Astrocyte (in vitro differentiated cells and primary cell): Measurements from ENCODE around the gene UST. TPM values are rescaled to one million over a fixed set of nuclear protein-coding genes. Genes with fewer than 3 reads are reported as not detected.

Experiments
- DNase-seq: peaks from one replicate; pipeline ENCODE4 v3.0.0-alpha.2; 2010; ENCODE audit warnings: low read depth
- FAIRE-seq: peaks from 2 replicates; lab custom pipeline; 2011; peaks lifted over from hg19 to GRCh38; lab: Jason Lieb, UNC
- H2AFZ ChIP-seq: 2 replicates; pipeline ENCODE4 v1.6.0; 2012; ENCODE audit warnings: low read depth, low read length, inconsistent platforms
- H3K27ac ChIP-seq: 2 replicates; pipeline ENCODE4 v1.5.1; 2011; ENCODE audit warnings: low read depth, low read length, inconsistent platforms
- H3K27me3 ChIP-seq: 2 replicates; pipeline ENCODE4 v1.6.0; 2011; ENCODE audit warnings: low read length, inconsistent platforms; ENCODE audit not compliant: insufficient read depth
- H3K36me3 ChIP-seq: 2 replicates; pipeline ENCODE4 v1.5.1; 2011; ENCODE audit warnings: low read length, inconsistent platforms; ENCODE audit not compliant: insufficient read depth
- H3K4me1 ChIP-seq: 2 replicates; pipeline ENCODE4 v1.5.1; 2011; ENCODE audit warnings: low read length, inconsistent platforms; ENCODE audit not compliant: insufficient read depth
- H3K4me2 ChIP-seq: 2 replicates; pipeline ENCODE4 v1.6.0; 2012; ENCODE audit warnings: low read length, inconsistent platforms
- H3K4me3 ChIP-seq: 2 replicates; pipeline ENCODE4 v1.5.1; 2011; ENCODE audit warnings: low read depth, mild to moderate bottlenecking, low read length, inconsistent platforms; ENCODE audit not compliant: insufficient read depth
- H3K79me2 ChIP-seq: 2 replicates; pipeline ENCODE4 v1.6.0; 2012; ENCODE audit warnings: mild to moderate bottlenecking, low read length, inconsistent platforms; ENCODE audit not compliant: insufficient read depth
- H3K9ac ChIP-seq: 2 replicates; pipeline ENCODE4 v1.6.0; 2012; ENCODE audit warnings: mild to moderate bottlenecking, low read length, inconsistent platforms
- H3K9me3 ChIP-seq: 2 replicates; pipeline ENCODE4 v1.5.1; 2012; ENCODE audit warnings: low read depth, mild to moderate bottlenecking, low read length, inconsistent platforms; ENCODE audit not compliant: insufficient read depth
- H4K20me1 ChIP-seq: 2 replicates; pipeline ENCODE4 v1.6.0; 2012; ENCODE audit warnings: low read length, inconsistent platforms; ENCODE audit not compliant: insufficient read depth
- H3K27ac Mint-ChIP-seq: one replicate; pipeline ENCODE4 v1.8.0; 2021; ENCODE audit warnings: mild to moderate bottlenecking, mixed read lengths; ENCODE audit not compliant: unreplicated experiment
- H3K27me3 Mint-ChIP-seq: one replicate; pipeline ENCODE4 v1.8.0; 2021; ENCODE audit warnings: low read depth, mixed read lengths; ENCODE audit not compliant: unreplicated experiment
- H3K36me3 Mint-ChIP-seq: one replicate; pipeline ENCODE4 v1.8.0; 2021; ENCODE audit warnings: low read depth, mixed read lengths; ENCODE audit not compliant: unreplicated experiment
- H3K4me1 Mint-ChIP-seq: one replicate; pipeline ENCODE4 v1.8.0; 2021; ENCODE audit warnings: low read depth, mixed read lengths; ENCODE audit not compliant: unreplicated experiment
- H3K4me3 Mint-ChIP-seq: one replicate; pipeline ENCODE4 v1.8.0; 2021; ENCODE audit warnings: mild to moderate bottlenecking, moderate library complexity, mixed read lengths; ENCODE audit not compliant: unreplicated experiment
- H3K9me3 Mint-ChIP-seq: one replicate; pipeline ENCODE4 v1.8.0; 2021; ENCODE audit warnings: mild to moderate bottlenecking, mixed read lengths; ENCODE audit not compliant: unreplicated experiment
- EZH2 ChIP-seq: IDR thresholded peaks from 2 replicates; pipeline ENCODE4 v1.6.1; 2012; ENCODE audit warnings: mild to moderate bottlenecking, low read length, inconsistent platforms; ENCODE audit not compliant: insufficient read depth
- total RNA-seq: library from RNA; stranded (reverse); gene quantifications from 2 replicates; pipeline ENCODE4 v1.2.1, GENCODE V29; 2021
- TF ChIP-seq, protein P1 (sequence below): IDR thresholded peaks from 2 replicates; pipeline ENCODE4 v1.5.1; 2011; ENCODE audit warnings: low read depth, mild to moderate bottlenecking, inconsistent platforms, low read length, moderate library complexity; ENCODE audit not compliant: insufficient read depth

Gene UST
- total RNA-seq, 1 donor from 2014 or later, result 15.3 TPM

DNA sequence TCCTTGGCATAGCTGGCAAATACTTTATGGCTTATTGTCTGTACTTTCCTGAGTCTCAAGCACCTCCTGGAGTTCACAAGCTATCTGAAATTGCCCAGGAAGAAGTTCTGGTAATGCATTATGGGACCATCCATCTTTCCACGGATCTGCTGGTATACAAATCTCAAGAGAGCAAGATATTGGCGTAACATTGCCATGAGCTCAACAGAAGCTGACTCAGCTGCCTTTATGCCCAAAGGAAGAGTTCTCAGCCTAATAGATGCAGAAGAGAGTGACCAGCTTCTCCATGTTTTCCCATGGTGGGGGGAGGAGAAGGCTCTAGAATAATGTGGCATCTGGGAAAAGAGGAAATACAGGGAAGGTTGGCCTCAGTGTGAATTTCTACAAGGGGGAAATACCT lies 78.7 kb downstream of the UST start:
- Mint-ChIP-seq H3K36me3 (no peaks in the 10 kb centered on the region), H3K27me3 (no peaks in the 10 kb centered on the region), H3K4me3 (no peak overlapping the region), H3K4me1 (peaks cover 22% of the 10 kb centered on the region), H3K9me3 (peaks cover 7% of the 10 kb centered on the region), H3K27ac (no peak overlapping the region)
- Histone ChIP-seq H3K4me3 (no peak overlapping the region), H3K36me3 (no peaks in the 10 kb centered on the region), H3K27ac (no peak overlapping the region), H3K4me1 (no peaks in the 10 kb centered on the region), H3K9ac (no peak overlapping the region), H3K27me3 (no peaks in the 10 kb centered on the region), H3K9me3 (no peaks in the 10 kb centered on the region), H3K4me2 (no peak overlapping the region), H3K79me2 (no peaks in the 10 kb centered on the region), H2AFZ (no peak overlapping the region), H4K20me1 (peaks cover 11% of the 10 kb centered on the region)
- no peak for TF ChIP-seq EZH2
- TF ChIP-seq, protein P1, sequence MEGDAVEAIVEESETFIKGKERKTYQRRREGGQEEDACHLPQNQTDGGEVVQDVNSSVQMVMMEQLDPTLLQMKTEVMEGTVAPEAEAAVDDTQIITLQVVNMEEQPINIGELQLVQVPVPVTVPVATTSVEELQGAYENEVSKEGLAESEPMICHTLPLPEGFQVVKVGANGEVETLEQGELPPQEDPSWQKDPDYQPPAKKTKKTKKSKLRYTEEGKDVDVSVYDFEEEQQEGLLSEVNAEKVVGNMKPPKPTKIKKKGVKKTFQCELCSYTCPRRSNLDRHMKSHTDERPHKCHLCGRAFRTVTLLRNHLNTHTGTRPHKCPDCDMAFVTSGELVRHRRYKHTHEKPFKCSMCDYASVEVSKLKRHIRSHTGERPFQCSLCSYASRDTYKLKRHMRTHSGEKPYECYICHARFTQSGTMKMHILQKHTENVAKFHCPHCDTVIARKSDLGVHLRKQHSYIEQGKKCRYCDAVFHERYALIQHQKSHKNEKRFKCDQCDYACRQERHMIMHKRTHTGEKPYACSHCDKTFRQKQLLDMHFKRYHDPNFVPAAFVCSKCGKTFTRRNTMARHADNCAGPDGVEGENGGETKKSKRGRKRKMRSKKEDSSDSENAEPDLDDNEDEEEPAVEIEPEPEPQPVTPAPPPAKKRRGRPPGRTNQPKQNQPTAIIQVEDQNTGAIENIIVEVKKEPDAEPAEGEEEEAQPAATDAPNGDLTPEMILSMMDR, result no peak
- FAIRE-seq (peak; percentile 13), DNase-seq (no peak)

DNA sequence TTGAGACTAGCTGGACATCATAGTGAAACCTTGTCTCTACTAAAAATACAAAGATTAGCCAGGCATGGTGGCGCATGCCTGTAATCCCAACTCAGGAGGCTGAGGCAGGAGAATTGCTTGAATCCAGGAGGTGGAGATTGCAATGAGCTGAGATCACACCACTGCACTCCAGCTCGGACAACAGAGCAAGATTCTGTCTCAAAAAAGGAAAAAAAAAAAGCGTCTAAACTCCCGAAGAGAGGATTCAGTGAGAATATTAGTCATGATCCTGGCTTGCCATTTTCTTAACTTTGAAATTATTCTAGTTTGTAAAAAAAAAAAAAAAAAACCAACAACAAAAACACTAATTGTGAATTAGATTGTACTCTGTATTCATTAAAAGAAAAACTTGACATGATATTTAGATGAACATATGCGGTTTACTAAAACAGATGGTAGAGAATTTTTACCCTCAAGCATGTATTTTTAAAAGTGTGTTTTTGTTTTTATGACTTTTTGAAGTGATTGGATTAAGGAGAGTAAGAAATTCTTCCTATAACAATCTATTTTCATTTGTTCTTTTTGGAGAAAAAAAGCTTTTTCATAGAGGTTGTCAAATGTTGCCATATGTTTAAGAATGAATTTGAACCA lies 80.7 kb downstream of the UST start:
- no peaks in the 10 kb centered on the region for H3K79me2 ChIP-seq
- no peaks in the 10 kb centered on the region for H3K4me1 ChIP-seq
- Mint-ChIP-seq H3K4me1 (peaks cover 32% of the 10 kb centered on the region), H3K27ac (peak overlapping the region; percentile 95), H3K4me3 (no peak overlapping the region), H3K27me3 (no peaks in the 10 kb centered on the region), H3K9me3 (peaks cover 7% of the 10 kb centered on the region), H3K36me3 (no peaks in the 10 kb centered on the region)
- no peak overlapping the region for H2AFZ ChIP-seq
- no peak overlapping the region for H3K9ac ChIP-seq
- DNase-seq, result peak; percentile 42
- H3K36me3 ChIP-seq, result no peaks in the 10 kb centered on the region
- H3K27me3 ChIP-seq, result no peaks in the 10 kb centered on the region
- no peak overlapping the region for H3K4me3 ChIP-seq
- H4K20me1 ChIP-seq, result peaks cover 11% of the 10 kb centered on the region
- H3K4me2 ChIP-seq, result no peak overlapping the region
- FAIRE-seq, result no peak
- H3K9me3 ChIP-seq, result no peaks in the 10 kb centered on the region
- H3K27ac ChIP-seq, result no peak overlapping the region
- no peak for TF ChIP-seq EZH2
- TF ChIP-seq, protein P1, result no peak

DNA sequence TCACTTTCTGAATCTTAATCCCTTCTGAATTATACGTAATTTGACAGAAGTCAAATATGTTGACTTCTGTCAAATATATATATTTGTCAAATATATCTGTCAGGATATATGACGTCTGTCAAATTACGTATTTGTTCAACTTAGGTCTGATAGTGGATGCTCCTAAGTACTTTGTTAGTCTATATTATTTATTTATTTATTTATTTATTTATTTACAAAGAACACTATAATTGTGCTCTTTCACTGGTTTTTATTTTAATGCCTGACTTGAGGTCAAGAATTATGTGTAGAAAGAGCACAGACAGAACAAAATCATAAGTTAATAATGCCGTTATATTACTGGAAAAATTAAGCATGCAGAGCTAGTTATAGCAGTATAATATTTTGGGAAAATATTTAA lies 81.2 kb downstream of the UST start:
- no peak for TF ChIP-seq EZH2
- TF ChIP-seq, protein P1, result no peak
- Histone ChIP-seq H3K9ac (no peak overlapping the region), H4K20me1 (peaks cover 8% of the 10 kb centered on the region), H2AFZ (no peak overlapping the region), H3K36me3 (no peaks in the 10 kb centered on the region), H3K27me3 (no peaks in the 10 kb centered on the region), H3K27ac (no peak overlapping the region), H3K4me1 (no peaks in the 10 kb centered on the region), H3K4me2 (no peak overlapping the region), H3K79me2 (no peaks in the 10 kb centered on the region), H3K9me3 (no peaks in the 10 kb centered on the region), H3K4me3 (no peak overlapping the region)
- H3K27ac Mint-ChIP-seq, result no peak overlapping the region
- H3K9me3 Mint-ChIP-seq, result peaks cover 7% of the 10 kb centered on the region
- FAIRE-seq (no peak), DNase-seq (no peak)
- no peak overlapping the region for H3K4me3 Mint-ChIP-seq
- no peaks in the 10 kb centered on the region for H3K36me3 Mint-ChIP-seq
- no peaks in the 10 kb centered on the region for H3K27me3 Mint-ChIP-seq
- H3K4me1 Mint-ChIP-seq, result peaks cover 32% of the 10 kb centered on the region
